Activated T-helper 1 cell treated with anti-CD3 and anti-CD28 coated beads, Interleukin-12 subunit alpha, Interleukin-12 subunit beta, Interleukin-2, Interleukin-4 antibody, amounts not matched to agents 30 ng/mL and 10 ng/mL and 1 ng/mL, durations not matched to agents 14 hours and 24 hours and 36 hours (primary cell): ENCODE data around the gene STAP2. TPM values are rescaled to one million over a fixed set of nuclear protein-coding genes. Genes with fewer than 3 reads are reported as not detected.
A peak's percentile ranks its signal among the peaks of the same experiment; 100 is the strongest.
"Not testable (repeated sequence)": the region's sequence is repeated elsewhere in the genome, so short reads cannot be mapped to it uniquely, and the experiment has no call there.

Experiments used
- DNase-seq: peaks from one replicate; pipeline ENCODE4 v3.0.0; 2021; ENCODE audit warnings: low spot score
- H3K27ac Mint-ChIP-seq: one replicate; pipeline ENCODE4 v1.8.0; 2021; ENCODE audit warnings: mild to moderate bottlenecking, mixed read lengths
- H3K27me3 Mint-ChIP-seq: one replicate; pipeline ENCODE4 v1.8.0; 2022; ENCODE audit warnings: mild to moderate bottlenecking, moderate library complexity, mixed read lengths; ENCODE audit not compliant: insufficient read depth
- H3K36me3 Mint-ChIP-seq: one replicate; pipeline ENCODE4 v1.8.0; 2021; ENCODE audit warnings: low read depth, mixed read lengths
- H3K4me1 Mint-ChIP-seq: one replicate; pipeline ENCODE4 v1.8.0; 2021; ENCODE audit warnings: low read depth, mixed read lengths
- H3K4me3 Mint-ChIP-seq: one replicate; pipeline ENCODE4 v1.8.0; 2021; ENCODE audit warnings: mild to moderate bottlenecking, moderate library complexity, mixed read lengths
- H3K9me3 Mint-ChIP-seq: one replicate; pipeline ENCODE4 v1.8.0; 2021; ENCODE audit warnings: mixed read lengths
- intact Hi-C: fragments of 100-400 bp; cut with micrococcal nuclease; formaldehyde crosslinking; loops from one replicate; pipeline ENCODE4 v1.15.1; 2024
- total RNA-seq: library from RNA; stranded (reverse); gene quantifications from 2 replicates; pipeline ENCODE4 v1.2.3, GENCODE V29; 2022

Gene STAP2
- total RNA-seq, 1 donor from 2014 or later, result 15.0 TPM

GRCh38 chr19:4358709-4359626 lies 20.3 kb upstream of the STAP2 start:
- H3K9me3 Mint-ChIP-seq, result no peaks in the 10 kb centered on the region
- no peak overlapping the region for H3K4me3 Mint-ChIP-seq
- DNase-seq, result no peak
- intact Hi-C loops, result no loop called here
- no peaks in the 10 kb centered on the region for H3K27me3 Mint-ChIP-seq
- no peak overlapping the region for H3K27ac Mint-ChIP-seq
- no peaks in the 10 kb centered on the region for H3K4me1 Mint-ChIP-seq
- peaks cover 12% of the 10 kb centered on the region for H3K36me3 Mint-ChIP-seq

DNA sequence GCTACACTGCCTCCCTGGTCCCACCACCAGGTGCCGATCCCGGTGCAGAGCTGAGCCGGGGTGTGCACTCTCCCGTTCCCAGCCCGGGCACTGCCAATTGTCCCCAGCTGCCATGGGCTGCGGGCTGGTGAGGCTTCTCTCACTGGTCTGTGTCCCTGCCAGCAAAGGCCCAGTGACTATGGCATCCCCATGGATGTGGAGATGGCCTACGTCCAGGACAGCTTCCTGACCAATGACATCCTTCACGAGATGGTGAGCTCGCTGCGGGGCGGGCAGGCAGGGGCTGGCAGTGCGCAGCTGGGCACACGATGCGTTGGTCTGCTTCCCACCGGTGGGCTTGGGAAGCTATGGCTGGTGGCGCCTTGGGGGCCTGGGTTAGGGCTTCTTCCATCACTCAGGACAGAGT lies 19.3 kb upstream of the STAP2 start:
- Mint-ChIP-seq H3K9me3 (no peaks in the 10 kb centered on the region), H3K4me3 (no peak overlapping the region), H3K4me1 (no peaks in the 10 kb centered on the region), H3K27me3 (no peaks in the 10 kb centered on the region), H3K27ac (no peak overlapping the region), H3K36me3 (peaks cover 9% of the 10 kb centered on the region)
- intact Hi-C loops, result no loop called here
- no peak for DNase-seq

GRCh38 chr19:4357095-4357797 lies 18.6 kb upstream of the STAP2 start:
- Mint-ChIP-seq H3K27me3 (no peaks in the 10 kb centered on the region), H3K27ac (no peak overlapping the region), H3K4me3 (no peak overlapping the region), H3K4me1 (no peaks in the 10 kb centered on the region), H3K9me3 (no peaks in the 10 kb centered on the region), H3K36me3 (peaks cover 9% of the 10 kb centered on the region)
- DNase-seq, result no peak
- intact Hi-C loops, result no loop called here

DNA sequence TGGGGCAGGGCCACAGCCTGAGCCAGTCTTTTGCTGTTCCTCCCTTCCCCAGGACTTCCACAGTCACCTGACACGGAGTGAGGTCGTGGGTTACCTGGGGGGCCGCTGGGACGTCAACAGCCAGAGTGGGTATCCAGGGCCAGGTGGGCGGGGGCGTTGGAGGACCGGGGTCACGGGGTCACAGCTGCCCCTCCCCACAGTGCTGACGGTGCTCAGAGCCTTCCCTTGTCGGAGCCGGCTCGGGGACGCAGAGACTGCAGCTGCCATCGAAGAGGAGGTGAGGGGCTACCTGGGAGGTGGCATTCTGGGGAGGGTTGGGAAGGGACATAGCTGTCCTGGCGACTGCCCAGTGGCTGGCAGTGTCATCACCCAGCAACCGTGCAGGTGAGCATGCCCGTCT lies 16.3 kb upstream of the STAP2 start:
- Mint-ChIP-seq H3K27me3 (no peaks in the 10 kb centered on the region), H3K36me3 (peaks cover 6% of the 10 kb centered on the region), H3K27ac (no peak overlapping the region)

DNA sequence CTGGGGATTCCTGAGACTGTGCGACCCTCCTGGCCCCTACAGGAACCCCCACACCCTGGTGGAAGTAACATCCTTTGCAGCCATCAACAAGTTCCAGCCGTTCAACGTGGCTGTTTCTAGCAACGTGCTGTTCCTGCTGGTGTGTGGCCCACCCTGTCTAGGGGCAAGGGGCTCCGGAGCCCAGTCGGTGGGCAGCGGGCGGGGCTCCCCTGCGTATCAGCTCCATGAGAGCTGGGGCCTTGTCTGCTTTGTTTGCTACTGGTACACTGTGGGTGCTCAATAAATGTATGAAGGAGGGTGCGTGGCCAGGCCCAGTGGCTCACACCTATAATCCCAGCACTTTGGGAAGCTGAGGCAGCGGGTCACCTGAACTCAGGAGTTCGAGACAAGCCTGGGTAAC lies 15.7 kb upstream of the STAP2 start:
- DNase-seq, result no peak
- no peak overlapping the region for H3K4me3 Mint-ChIP-seq
- intact Hi-C loops, result no loop called here
- H3K9me3 Mint-ChIP-seq, result no peaks in the 10 kb centered on the region
- no peaks in the 10 kb centered on the region for H3K4me1 Mint-ChIP-seq
- H3K27ac Mint-ChIP-seq, result no peak overlapping the region
- peaks cover 8% of the 10 kb centered on the region for H3K36me3 Mint-ChIP-seq
- H3K27me3 Mint-ChIP-seq, result no peaks in the 10 kb centered on the region

More for the DNA sequence above, 16.3 kb upstream of the STAP2 start:
- intact Hi-C loops, result no loop called here
- DNase-seq, result no peak
- no peaks in the 10 kb centered on the region for H3K4me1 Mint-ChIP-seq
- H3K9me3 Mint-ChIP-seq, result no peaks in the 10 kb centered on the region
- no peak overlapping the region for H3K4me3 Mint-ChIP-seq

GRCh38 chr19:4352701-4353121 lies 14.1 kb upstream of the STAP2 start:
- no peaks in the 10 kb centered on the region for H3K9me3 Mint-ChIP-seq
- H3K4me3 Mint-ChIP-seq, result no peak overlapping the region
- H3K4me1 Mint-ChIP-seq, result no peaks in the 10 kb centered on the region
- no peak for DNase-seq
- H3K27ac Mint-ChIP-seq, result no peak overlapping the region
- H3K27me3 Mint-ChIP-seq, result no peaks in the 10 kb centered on the region
- intact Hi-C loops, result loop anchor here (1.0 kb wide), 2 partner anchors 10 to 85 kb away; no protein-coding TSS in a partner anchor
- peaks cover 6% of the 10 kb centered on the region for H3K36me3 Mint-ChIP-seq

- H3K27me3 Mint-ChIP-seq, result no peaks in the 10 kb centered on the region
- DNase-seq, result no peak
- no peaks in the 10 kb centered on the region for H3K9me3 Mint-ChIP-seq
- H3K27ac Mint-ChIP-seq, result no peak overlapping the region
- H3K36me3 Mint-ChIP-seq, result peaks cover 9% of the 10 kb centered on the region
- intact Hi-C loops, result no loop called here
- no peaks in the 10 kb centered on the region for H3K4me1 Mint-ChIP-seq
- H3K4me3 Mint-ChIP-seq, result no peak overlapping the region
Measured at GRCh38 chr19:4350726-4351125, 12.1 kb upstream of the STAP2 start.

- Mint-ChIP-seq H3K4me1 (no peaks in the 10 kb centered on the region), H3K27ac (no peak overlapping the region), H3K27me3 (no peaks in the 10 kb centered on the region), H3K36me3 (peaks cover 9% of the 10 kb centered on the region), H3K4me3 (no peak overlapping the region), H3K9me3 (no peaks in the 10 kb centered on the region)
- DNase-seq, result no peak
- intact Hi-C loops, result no loop called here
Measured at GRCh38 chr19:4350111-4350510, 11.5 kb upstream of the STAP2 start.

- H3K27ac Mint-ChIP-seq, intact Hi-C loops, H3K4me1 Mint-ChIP-seq, H3K9me3 Mint-ChIP-seq, H3K27me3 Mint-ChIP-seq, H3K4me3 Mint-ChIP-seq, DNase-seq, H3K36me3 Mint-ChIP-seq: not testable (repeated sequence)
Measured at GRCh38 chr19:4349225-4349624, 10.6 kb upstream of the STAP2 start.

GRCh38 chr19:4347521-4347920 lies 8.9 kb upstream of the STAP2 start:
- Mint-ChIP-seq H3K27ac (no peak overlapping the region), H3K36me3 (peaks cover 6% of the 10 kb centered on the region), H3K27me3 (no peaks in the 10 kb centered on the region), H3K4me3 (no peak overlapping the region), H3K4me1 (no peaks in the 10 kb centered on the region), H3K9me3 (no peaks in the 10 kb centered on the region)
- DNase-seq, result no peak
- intact Hi-C loops, result no loop called here

DNA sequence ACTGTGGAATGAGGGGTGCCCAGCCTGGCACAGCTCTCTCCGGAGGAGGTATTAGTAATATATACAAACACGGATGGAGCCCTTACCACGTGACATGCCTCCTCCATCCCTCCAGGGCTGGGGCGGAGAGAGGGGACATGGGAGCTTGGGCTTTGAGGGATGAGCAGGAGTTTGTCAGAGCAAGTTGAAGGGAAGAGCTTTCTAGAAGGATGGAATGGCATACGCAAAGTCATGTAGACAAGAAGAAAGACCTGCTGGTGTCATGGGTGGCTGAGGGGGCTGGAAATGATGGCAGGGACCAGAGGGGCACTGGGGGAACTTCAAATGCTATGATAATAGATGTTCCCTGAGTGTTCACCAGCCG lies 7.4 kb upstream of the STAP2 start:
- Mint-ChIP-seq H3K4me3 (peak overlapping the region; percentile 42), H3K27ac (peak overlapping the region; percentile 19), H3K9me3 (no peaks in the 10 kb centered on the region), H3K4me1 (no peaks in the 10 kb centered on the region), H3K36me3 (peaks cover 6% of the 10 kb centered on the region), H3K27me3 (no peaks in the 10 kb centered on the region)
- DNase-seq, result no peak
- intact Hi-C loops, result no loop called here

- peaks cover 5% of the 10 kb centered on the region for H3K36me3 Mint-ChIP-seq
- H3K27ac Mint-ChIP-seq, result no peak overlapping the region
- DNase-seq, result no peak
- H3K4me1 Mint-ChIP-seq, result no peaks in the 10 kb centered on the region
- peak overlapping the region; percentile 61 for H3K4me3 Mint-ChIP-seq
- intact Hi-C loops, result no loop called here
- H3K9me3 Mint-ChIP-seq, result no peaks in the 10 kb centered on the region
- no peaks in the 10 kb centered on the region for H3K27me3 Mint-ChIP-seq
Measured at GRCh38 chr19:4345342-4346019, 6.9 kb upstream of the STAP2 start.
